ENCODE data around the gene CNTN4. TPM values are rescaled to one million over a fixed set of nuclear protein-coding genes. Genes with fewer than 3 reads are reported as not detected.

The CNTN4 gene
- total RNA-seq, 1 experiment from 2014 or later, result 1.6 TPM

- H3K4ac ChIP-seq (ENCODE audit: low read depth, low read length), result no peak overlapping the region
- peaks cover 0 to 4% of the 10 kb centered on the region in 2 experiments; a peak in 1 of 4 replicates for H3K4me1 Mint-ChIP-seq
- no peak overlapping the region for H2BK5ac ChIP-seq (ENCODE audit: insufficient read length, low read length)
- H2AK5ac ChIP-seq (ENCODE audit: insufficient read length, low read length), result no peak overlapping the region
- H3K36me3 Mint-ChIP-seq (ENCODE audit: insufficient read depth in 1 of 3, low read depth in 3 of 3), result no peaks in the 10 kb centered on the region
- H2BK12ac ChIP-seq (ENCODE audit: insufficient read length, low read depth, low read length), result no peak overlapping the region
- no peaks in the 10 kb centered on the region for H3K27me3 ChIP-seq (ENCODE audit: insufficient read depth, low read length)
- no peak overlapping the region for H3K4me2 ChIP-seq (ENCODE audit: insufficient read depth, insufficient read length, low read length)
- H3K27ac Mint-ChIP-seq, result no peak overlapping the region; a peak in 1 of 7 replicates
- H3K56ac ChIP-seq (ENCODE audit: insufficient read length, low read depth, low read length), result no peak overlapping the region
- H3K79me1 ChIP-seq (ENCODE audit: insufficient read depth, low read depth, low read length, poor library complexity, severe bottlenecking), result no peaks in the 10 kb centered on the region
- peak; percentile 35; the same call in 2 of the 3 replicates for TF ChIP-seq CTCF (conservative IDR thresholded peaks at IDR 0.05)
- no peaks in the 10 kb centered on the region for H4K20me1 ChIP-seq (ENCODE audit: control insufficient read depth, insufficient read depth, insufficient read length)
- H2BK15ac ChIP-seq (ENCODE audit: low read depth, low read length), result no peak overlapping the region
- H4K5ac ChIP-seq (ENCODE audit: insufficient read length, low read depth, low read length), result no peak overlapping the region
- no peaks in the 10 kb centered on the region for H3K27me3 Mint-ChIP-seq (ENCODE audit: low read depth)
- H3K9me3 ChIP-seq (ENCODE audit: control insufficient read depth, low read depth, low read length), result no peaks in the 10 kb centered on the region
- H3K23me2 ChIP-seq (ENCODE audit: insufficient read length, low read depth, low read length, poor library complexity, severe bottlenecking), result no peaks in the 10 kb centered on the region
- no CpG with 5 or more reads among the region's 6 CpGs for WGBS (ENCODE audit: extremely low coverage, insufficient read length, low lambda C conversion rate)
- no peak overlapping the region for H4K8ac ChIP-seq (replicated peaks; ENCODE audit: insufficient read length, low read depth, low read length)
- no peak overlapping the region for H4K91ac ChIP-seq (ENCODE audit: insufficient read length, low read depth, low read length)
- H3K27ac ChIP-seq (ENCODE audit: insufficient read length, low read depth, low read length), result no peak overlapping the region
- peak; percentile 39 for DNase-seq
- H3K9ac ChIP-seq (ENCODE audit: extremely low read depth, insufficient read length, low read length), result no peak overlapping the region
- no peak overlapping the region for H3T11ph ChIP-seq (ENCODE audit: low read length)
- H3K18ac ChIP-seq (ENCODE audit: insufficient read length, low read depth, low read length), result no peak overlapping the region
- H3K9me3 Mint-ChIP-seq, result no peaks in the 10 kb centered on the region
- H3K4me1 ChIP-seq (ENCODE audit: insufficient read depth, low read length), result no peaks in the 10 kb centered on the region
- no peak overlapping the region for H3K14ac ChIP-seq (ENCODE audit: insufficient read depth, low read length)
- no peak overlapping the region for H3K23ac ChIP-seq (ENCODE audit: insufficient read length, low read depth, low read length)
- H2BK20ac ChIP-seq (ENCODE audit: low read depth, low read length, poor library complexity, severe bottlenecking), result no peak overlapping the region
- no peak overlapping the region for H2AFZ ChIP-seq (ENCODE audit: low read length)
- H3K79me2 ChIP-seq (ENCODE audit: insufficient read depth, low read length), result no peaks in the 10 kb centered on the region
- H2BK120ac ChIP-seq (ENCODE audit: low read depth, low read length, poor library complexity, severe bottlenecking), result no peak overlapping the region
- no peak overlapping the region for H3K4me3 Mint-ChIP-seq
Measured at GRCh38 chr3:2628117-2628516, 529.5 kb downstream of the CNTN4 start.

Measured in H9 (cell line).